Tibial nerve (tissue), 4 donors: ENCODE measurements around the gene INHBB.

Experiments used
- EP300 ChIP-seq, 2 donors: sonication (generic); formaldehyde crosslinking; IDR thresholded peaks; one replicate each; pipeline ENCODE4 v1.6.1; 2017; ENCODE audit warnings: antibody characterized with exemption in 2 of 2, mild to moderate bottlenecking in 1 of 2
- POLR2A ChIP-seq, 2 donors: fragments of 450-650 bp; IDR thresholded peaks; one replicate each; pipeline ENCODE4 v1.6.1; 2017; ENCODE audit warnings: antibody characterized with exemption in 2 of 2, mild to moderate bottlenecking in 2 of 2, moderate library complexity in 2 of 2
- TF ChIP-seq, protein P1 (sequence below), 5 experiments: fragments of 200-600 bp in 3 of 5; fragments of 450-650 bp in 2 of 5; sonication (generic) in 3 of 5; IDR thresholded peaks; one replicate each; pipeline ENCODE4 v1.5.1; 2016 to 2019; ENCODE audit warnings: antibody characterized with exemption in 5 of 5, mild to moderate bottlenecking in 3 of 5, moderate library complexity in 2 of 5

DNA sequence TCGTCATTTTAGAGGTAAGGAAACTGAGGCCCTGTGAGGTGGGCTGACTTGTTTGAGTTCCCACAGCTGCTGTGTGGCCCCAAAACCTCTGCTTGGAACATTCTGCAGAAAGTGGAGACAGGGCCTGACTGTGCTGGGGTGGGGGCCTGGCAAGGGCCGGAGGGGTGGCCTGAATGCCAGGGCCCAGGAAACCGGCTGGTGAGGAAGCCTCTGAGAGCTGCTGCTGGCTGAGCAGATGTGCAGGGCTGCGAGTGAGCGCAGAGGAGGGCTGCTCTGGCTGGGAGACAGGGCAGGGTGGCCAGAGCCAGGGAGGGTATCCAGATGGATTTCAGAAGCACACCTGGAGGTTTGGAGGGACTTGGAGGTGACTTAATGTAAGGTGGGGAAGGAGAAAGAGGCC lies 29.9 kb upstream of the INHBB start:
- TF ChIP-seq, protein P1, sequence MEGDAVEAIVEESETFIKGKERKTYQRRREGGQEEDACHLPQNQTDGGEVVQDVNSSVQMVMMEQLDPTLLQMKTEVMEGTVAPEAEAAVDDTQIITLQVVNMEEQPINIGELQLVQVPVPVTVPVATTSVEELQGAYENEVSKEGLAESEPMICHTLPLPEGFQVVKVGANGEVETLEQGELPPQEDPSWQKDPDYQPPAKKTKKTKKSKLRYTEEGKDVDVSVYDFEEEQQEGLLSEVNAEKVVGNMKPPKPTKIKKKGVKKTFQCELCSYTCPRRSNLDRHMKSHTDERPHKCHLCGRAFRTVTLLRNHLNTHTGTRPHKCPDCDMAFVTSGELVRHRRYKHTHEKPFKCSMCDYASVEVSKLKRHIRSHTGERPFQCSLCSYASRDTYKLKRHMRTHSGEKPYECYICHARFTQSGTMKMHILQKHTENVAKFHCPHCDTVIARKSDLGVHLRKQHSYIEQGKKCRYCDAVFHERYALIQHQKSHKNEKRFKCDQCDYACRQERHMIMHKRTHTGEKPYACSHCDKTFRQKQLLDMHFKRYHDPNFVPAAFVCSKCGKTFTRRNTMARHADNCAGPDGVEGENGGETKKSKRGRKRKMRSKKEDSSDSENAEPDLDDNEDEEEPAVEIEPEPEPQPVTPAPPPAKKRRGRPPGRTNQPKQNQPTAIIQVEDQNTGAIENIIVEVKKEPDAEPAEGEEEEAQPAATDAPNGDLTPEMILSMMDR (IDR thresholded peaks at IDR 0.05), result no peak
- TF ChIP-seq POLR2A (IDR thresholded peaks at IDR 0.05), result no peak
- TF ChIP-seq EP300 (IDR thresholded peaks at IDR 0.05), result no peak
